HepG2 (cell line): Measurements from ENCODE around the gene SYT17. TPM values are rescaled to one million over a fixed set of nuclear protein-coding genes. Genes with fewer than 3 reads are reported as not detected.

ENCODE experiments used
- ATF3 ChIP-seq: sonication (generic); formaldehyde crosslinking; IDR thresholded peaks from 2 replicates; pipeline ENCODE4 v1.4.0; 2020; ENCODE audit warnings: missing genetic modification reagents
- EED ChIP-seq: sonication (generic); formaldehyde crosslinking; IDR thresholded peaks from 2 replicates; pipeline ENCODE4 v1.5.0; 2020; ENCODE audit warnings: mild to moderate bottlenecking, missing genetic modification reagents
- FOSL1 ChIP-seq: sonication (generic); formaldehyde crosslinking; IDR thresholded peaks from 2 replicates; pipeline ENCODE4 v1.9.0; 2021; ENCODE audit warnings: missing genetic modification reagents, borderline replicate concordance
- KDM2A ChIP-seq: sonication (generic); formaldehyde crosslinking; IDR thresholded peaks from 2 replicates; pipeline ENCODE4 v1.4.0; 2020; ENCODE audit warnings: low read depth, missing genetic modification reagents, borderline replicate concordance
- MLXIP ChIP-seq: sonication (generic); formaldehyde crosslinking; IDR thresholded peaks from 2 replicates; pipeline ENCODE4 v1.9.0; 2021; ENCODE audit warnings: missing genetic modification reagents, borderline replicate concordance
- MNT ChIP-seq: fragments of 450-650 bp; IDR thresholded peaks from 2 replicates; pipeline ENCODE4 v1.6.1; 2016
- NCOA5 ChIP-seq: sonication (generic); formaldehyde crosslinking; IDR thresholded peaks from 2 replicates; pipeline ENCODE4 v1.4.0; 2020; ENCODE audit warnings: missing genetic modification reagents
- SMAD3 ChIP-seq: sonication (generic); formaldehyde crosslinking; IDR thresholded peaks from 2 replicates; pipeline ENCODE4 v1.4.0; 2020; ENCODE audit warnings: missing genetic modification reagents
- TBX3 ChIP-seq: fragments of 450-650 bp; IDR thresholded peaks from 2 replicates; pipeline ENCODE4 v1.6.1; 2017; ENCODE audit warnings: antibody characterized with exemption, mild to moderate bottlenecking, inconsistent platforms, borderline replicate concordance
- TFDP1 ChIP-seq: IDR thresholded peaks from 2 replicates; pipeline ENCODE4 v1.6.1; 2016; ENCODE audit warnings: missing compliant biosample characterization, missing genetic modification reagents, borderline replicate concordance
- TP53 ChIP-seq: sonication (generic); formaldehyde crosslinking; conservative IDR thresholded peaks from 2 replicates; pipeline ENCODE4 v1.4.0; 2020; ENCODE audit warnings: missing genetic modification reagents
- YEATS4 ChIP-seq: sonication (generic); formaldehyde crosslinking; IDR thresholded peaks from 2 replicates; pipeline ENCODE4 v1.4.0; 2020; ENCODE audit warnings: missing genetic modification reagents, borderline replicate concordance
- ZBTB43 ChIP-seq: sonication (generic); formaldehyde crosslinking; conservative IDR thresholded peaks from 2 replicates; pipeline ENCODE4 v1.4.0; 2020; ENCODE audit warnings: missing genetic modification reagents
- ZBTB44 ChIP-seq: sonication (generic); formaldehyde crosslinking; IDR thresholded peaks from 2 replicates; pipeline ENCODE4 v1.4.0; 2020; ENCODE audit warnings: missing genetic modification reagents
- ZBTB8A ChIP-seq: sonication (generic); formaldehyde crosslinking; IDR thresholded peaks from 2 replicates; pipeline ENCODE4 v1.4.0; 2020; ENCODE audit warnings: mild to moderate bottlenecking, low read depth, missing genetic modification reagents, borderline replicate concordance
- ZFP36 ChIP-seq: fragments of 150-350 bp; IDR thresholded peaks from 2 replicates; pipeline ENCODE4 v1.6.1; 2018; ENCODE audit warnings: borderline replicate concordance, low read length, low read depth; ENCODE audit not compliant: partially characterized antibody
- ZNF180 ChIP-seq: sonication (generic); formaldehyde crosslinking; IDR thresholded peaks from 2 replicates; pipeline ENCODE4 v1.4.0; 2020; ENCODE audit warnings: low read depth, missing genetic modification reagents, borderline replicate concordance
- ZNF205 ChIP-seq: IDR thresholded peaks from 2 replicates; pipeline ENCODE4 v1.6.1; 2018; ENCODE audit warnings: missing biosample characterization, missing genetic modification reagents
- ZNF556 ChIP-seq: sonication (generic); formaldehyde crosslinking; IDR thresholded peaks from 2 replicates; pipeline ENCODE4 v1.4.0; 2020; ENCODE audit warnings: mild to moderate bottlenecking, missing genetic modification reagents, borderline replicate concordance
- ZNF891 ChIP-seq: sonication (generic); formaldehyde crosslinking; IDR thresholded peaks from 2 replicates; pipeline ENCODE4 v1.5.0; 2020; ENCODE audit warnings: mild to moderate bottlenecking, missing genetic modification reagents
- polyA plus RNA-seq, 8 experiments: library from polyadenylated mRNA; depleted of rRNA in 3 of 8; stranded (reverse) in 7 of 8; unstranded in 1 of 8; fragments of >200 nt; fragmentation: Illumina TruSeq in 4 of 8; extraction: Trizol in 4 of 8; gene quantifications; 2 replicates each; pipeline versions ENCODE4 v1.2.1 to v1.2.3, GENCODE V29; 2011 to 2016; ENCODE audit warnings: low read depth in 4 of 8, missing spikeins in 1 of 8, mixed read lengths in 1 of 8; ENCODE audit not compliant: insufficient read depth in 1 of 8
- total RNA-seq, 5 experiments: library from RNA; depleted of rRNA; stranded (reverse); fragments of >200 nt; fragmentation: Illumina TruSeq; extraction: Trizol; gene quantifications; 2 replicates each; pipeline ENCODE4 v1.2.3, GENCODE V29; 2016; ENCODE audit warnings: low read depth in 1 of 5

The SYT17 gene
- total and polyA plus RNA-seq, 2 of the 13 experiments (the other 11 are each of a cell fraction or from before 2014, with no cell fraction given) = 0.44 TPM; not detected in 1

GRCh38 chr16:19167710-19168370 is at the start of gene SYT17 (continued):
- no peak for TF ChIP-seq MLXIP (CRISPR knock-in tag)
- no peak for TF ChIP-seq ZBTB8A (CRISPR knock-in tag)
- peak; percentile 48; the same call in 1 of the 2 replicates for TF ChIP-seq ZNF556
- TF ChIP-seq NCOA5 = no peak
- TF ChIP-seq SMAD3 (CRISPR knock-in tag) = no peak
- no peak for TF ChIP-seq TBX3
- TF ChIP-seq TFDP1 (CRISPR knock-in tag) = peak; percentile 52; the same call in 1 of the 2 replicates
- no peak for TF ChIP-seq YEATS4 (CRISPR knock-in tag)
- no peak for TF ChIP-seq FOSL1 (CRISPR knock-in tag)
- no peak for TF ChIP-seq ZBTB44 (CRISPR knock-in tag)
- no peak for TF ChIP-seq KDM2A
- no peak for TF ChIP-seq ZBTB43
- 0 out of 2 replicates have a peak, but pooled peaks have one; percentile 24 for TF ChIP-seq TP53 (CRISPR knock-in tag)
- 0 out of 2 replicates have a peak, but pooled peaks have one; percentile 39 for TF ChIP-seq ZNF205 (CRISPR knock-in tag)
- TF ChIP-seq EED (CRISPR knock-in tag) = peak; percentile 76; the same call in 1 of the 2 replicates
- no peak for TF ChIP-seq ZFP36
- TF ChIP-seq ZNF891 (CRISPR knock-in tag) = peak; percentile 51; the same call in 1 of the 2 replicates
- no peak for TF ChIP-seq ZNF180 (CRISPR knock-in tag)
- TF ChIP-seq ATF3 = no peak
- TF ChIP-seq MNT = no peak
